Keratinocyte (primary cell): ENCODE data around the gene RGS3.

Experiments
- CTCF ChIP-seq, 3 experiments: IDR thresholded peaks in 1 of 3; conservative IDR thresholded peaks in 1 of 3; optimal IDR thresholded peaks in 1 of 3; 2 replicates in 2 of 3; 3 replicates in 1 of 3; pipeline versions ENCODE3 to v1.5.1; 2011; ENCODE audit warnings: low read length in 3 of 3, mild to moderate bottlenecking in 3 of 3, moderate library complexity in 2 of 3, control low read depth in 1 of 3, inconsistent platforms in 1 of 3; ENCODE audit not compliant: insufficient read depth in 2 of 3; ENCODE audit errors: extremely low read depth in 1 of 3
- EZH2 ChIP-seq: IDR thresholded peaks from one replicate; pipeline ENCODE4 v1.6.1; 2012; ENCODE audit warnings: inconsistent platforms, mild to moderate bottlenecking, low read length, moderate library complexity

- TF ChIP-seq CTCF (optimal IDR thresholded peaks at IDR 0.05 in 1 of 3, IDR thresholded peaks at IDR 0.05 in 1 of 3, conservative IDR thresholded peaks at IDR 0.05 in 1 of 3; ENCODE audit: extremely low read depth in 1 of 3, insufficient read depth in 2 of 3, low read length in 3 of 3), result no peak
- no peak for TF ChIP-seq EZH2
Measured at GRCh38 chr9:113600023-113600823, 136.7 kb downstream of the RGS3 start.
